ENCODE measurements around the gene GALNS.

GALNS gene

GRCh38 chr16:88815227-88815626 is 41.5 kb downstream of the GALNS start:
- no peak for DNase-seq (ENCODE audit: low spot score)
- no peaks in the 10 kb centered on the region for H3K27me3 ChIP-seq (ENCODE audit: insufficient read depth, poor library complexity, severe bottlenecking)
- H3K4me1 ChIP-seq (ENCODE audit: insufficient read depth, poor library complexity, severe bottlenecking): peaks cover 4% of the 10 kb centered on the region
- H3K27ac ChIP-seq (ENCODE audit: poor library complexity, severe bottlenecking): no peak overlapping the region
- no peak for TF ChIP-seq CTCF (IDR thresholded peaks at IDR 0.05; ENCODE audit: poor library complexity, severe bottlenecking)
- no peak overlapping the region for H3K4me3 ChIP-seq (ENCODE audit: severe bottlenecking)
- no peaks in the 10 kb centered on the region for H3K9me3 ChIP-seq (ENCODE audit: severe bottlenecking)
- ATAC-seq (ENCODE audit: low read depth): no peak
- H3K36me3 ChIP-seq (ENCODE audit: low read depth): peaks cover 5% of the 10 kb centered on the region

GRCh38 chr16:88814144-88814502 is 42.6 kb downstream of the GALNS start:
- no peak overlapping the region for H3K4me3 ChIP-seq (ENCODE audit: severe bottlenecking)
- no peaks in the 10 kb centered on the region for H3K9me3 ChIP-seq (ENCODE audit: severe bottlenecking)
- ATAC-seq (ENCODE audit: low read depth): no peak
- no peak for TF ChIP-seq CTCF (IDR thresholded peaks at IDR 0.05; ENCODE audit: poor library complexity, severe bottlenecking)
- DNase-seq (ENCODE audit: low spot score): no peak
- H3K27me3 ChIP-seq (ENCODE audit: insufficient read depth, poor library complexity, severe bottlenecking): no peaks in the 10 kb centered on the region
- H3K4me1 ChIP-seq (ENCODE audit: insufficient read depth, poor library complexity, severe bottlenecking): peaks cover 6% of the 10 kb centered on the region
- H3K27ac ChIP-seq (ENCODE audit: poor library complexity, severe bottlenecking): no peak overlapping the region
- H3K36me3 ChIP-seq (ENCODE audit: low read depth): peaks cover 16% of the 10 kb centered on the region

GRCh38 chr16:88813269-88814143 is 43.2 kb downstream of the GALNS start:
- no peak for TF ChIP-seq CTCF (IDR thresholded peaks at IDR 0.05; ENCODE audit: poor library complexity, severe bottlenecking)
- Histone ChIP-seq H3K27ac (ENCODE audit: poor library complexity, severe bottlenecking) (peak overlapping the region; percentile 88), H3K4me1 (ENCODE audit: insufficient read depth, poor library complexity, severe bottlenecking) (peaks cover 6% of the 10 kb centered on the region), H3K36me3 (ENCODE audit: low read depth) (peaks cover 22% of the 10 kb centered on the region), H3K4me3 (ENCODE audit: severe bottlenecking) (no peak overlapping the region), H3K9me3 (ENCODE audit: severe bottlenecking) (no peaks in the 10 kb centered on the region), H3K27me3 (ENCODE audit: insufficient read depth, poor library complexity, severe bottlenecking) (no peaks in the 10 kb centered on the region)
- DNase-seq (ENCODE audit: low spot score) (no peak), ATAC-seq (ENCODE audit: low read depth) (no peak)

- Histone ChIP-seq H3K27ac (ENCODE audit: poor library complexity, severe bottlenecking) (peak overlapping the region; percentile 88), H3K36me3 (ENCODE audit: low read depth) (peaks cover 31% of the 10 kb centered on the region), H3K27me3 (ENCODE audit: insufficient read depth, poor library complexity, severe bottlenecking) (no peaks in the 10 kb centered on the region), H3K9me3 (ENCODE audit: severe bottlenecking) (no peaks in the 10 kb centered on the region), H3K4me1 (ENCODE audit: insufficient read depth, poor library complexity, severe bottlenecking) (peaks cover 6% of the 10 kb centered on the region), H3K4me3 (ENCODE audit: severe bottlenecking) (peak overlapping the region; percentile 57)
- ATAC-seq (ENCODE audit: low read depth) (no peak), DNase-seq (ENCODE audit: low spot score) (peak; percentile 68)
- TF ChIP-seq CTCF (IDR thresholded peaks at IDR 0.05; ENCODE audit: poor library complexity, severe bottlenecking): peak; percentile 45
Observed at GRCh38 chr16:88812513-88813268, 44.1 kb downstream of the GALNS start.
